C4-2B (cell line): ENCODE measurements around the gene KEAP1.

Experiments
- CTCF ChIP-seq: fragments of 450-650 bp; conservative IDR thresholded peaks from 2 replicates; pipeline ENCODE4 v1.5.1; 2017; ENCODE audit warnings: mild to moderate bottlenecking
- ZFX ChIP-seq: fragments of 450-650 bp; IDR thresholded peaks from 2 replicates; pipeline ENCODE4 v1.6.1; 2017

GRCh38 chr19:10454267-10454666 is 48.9 kb downstream of the KEAP1 start:
- TF ChIP-seq CTCF (no peak), ZFX (no peak)
